NCI-H1417 (cell line): ENCODE measurements around the gene HOXA1.
"Not testable (repeated sequence)": the region's sequence is repeated elsewhere in the genome, so short reads cannot be mapped to it uniquely, and the experiment has no call there.

Source experiments
- DNase-seq, 3 experiments: peaks; one replicate each; lab custom pipeline; 2025; lab: John Stamatoyannopoulos, UW

HOXA1 gene

DNA sequence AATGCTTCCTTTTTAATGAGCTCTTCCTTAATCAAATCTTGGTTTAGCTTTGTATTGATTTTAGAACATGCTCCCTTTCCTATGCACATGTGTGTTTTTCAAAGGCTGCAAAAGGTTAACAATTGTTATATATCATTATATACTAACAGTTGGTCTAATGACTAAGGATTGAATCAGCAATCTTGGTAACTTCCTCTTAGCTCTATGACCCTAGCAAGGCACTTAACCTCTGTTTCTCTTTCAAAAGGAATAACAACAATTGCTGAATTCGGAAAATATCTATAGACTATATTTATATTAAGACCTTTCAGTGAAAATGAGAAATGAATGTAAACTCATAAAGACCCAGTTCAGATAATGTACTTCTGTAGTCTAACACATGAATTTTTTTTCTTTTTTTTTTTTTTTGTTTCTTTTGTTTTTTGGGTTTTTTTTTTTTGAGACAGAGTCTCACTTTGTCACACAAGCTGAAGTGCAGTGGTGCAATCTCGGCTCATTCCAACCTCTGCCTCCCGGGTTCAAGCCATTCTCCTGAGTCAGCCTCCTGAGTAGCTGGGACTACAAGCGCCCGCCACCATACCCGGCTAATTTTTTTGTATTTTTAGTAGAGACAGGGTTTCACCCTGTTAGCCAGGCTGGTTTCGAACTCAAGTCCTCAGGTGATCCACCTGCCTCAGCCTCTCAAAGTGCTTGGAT is 48.8 kb downstream of the HOXA1 start:
- no peak for DNase-seq

DNA sequence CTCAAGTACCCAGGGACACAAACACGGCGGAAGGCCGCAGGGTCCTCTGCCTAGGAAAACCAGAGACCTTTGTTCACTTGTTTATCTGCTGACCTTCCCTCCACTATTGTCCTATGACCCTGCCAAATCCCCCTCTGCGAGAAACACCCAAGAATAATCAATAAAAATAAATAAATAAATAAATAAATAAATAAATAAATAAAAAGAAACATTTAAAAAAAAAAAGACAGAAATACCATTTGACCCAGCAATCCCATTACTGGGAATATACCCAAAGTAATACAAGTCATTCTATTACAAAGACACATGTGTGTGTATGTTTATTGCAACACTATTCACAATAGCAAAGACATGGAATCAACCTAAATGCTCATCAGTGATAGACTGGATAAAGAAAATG is 49.8 kb downstream of the HOXA1 start:
- not testable (repeated sequence) for DNase-seq

DNA sequence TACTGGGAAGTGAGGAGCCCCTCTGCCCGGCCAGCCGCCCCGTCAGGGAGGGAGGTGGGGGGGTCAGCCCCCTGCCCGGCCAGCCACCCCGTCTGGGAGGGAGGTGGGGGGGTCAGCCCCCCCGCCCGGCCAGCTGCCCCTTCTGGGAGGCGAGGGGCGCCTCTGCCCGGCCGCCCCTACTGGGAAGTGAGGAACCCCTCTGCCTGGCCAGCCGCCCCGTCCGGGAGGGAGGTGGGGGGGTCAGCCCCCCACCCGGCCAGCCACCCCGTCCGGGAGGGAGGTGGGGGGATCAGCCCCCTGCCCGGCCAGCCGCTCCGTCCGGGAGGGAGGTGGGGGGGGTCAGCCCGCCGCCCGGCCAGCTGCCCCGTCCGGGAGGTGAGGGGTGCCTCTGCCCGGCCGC is 50.7 kb downstream of the HOXA1 start:
- DNase-seq = not testable (repeated sequence)
